IPS DF 4.7 (cell line): ENCODE results near the gene FANCB.

Experiments used
- DNase-seq: peaks from one replicate; pipeline ENCODE4 v3.0.0-alpha.2; 2013; ENCODE audit warnings: low spot score; ENCODE audit errors: extremely low read depth

FANCB gene

DNA sequence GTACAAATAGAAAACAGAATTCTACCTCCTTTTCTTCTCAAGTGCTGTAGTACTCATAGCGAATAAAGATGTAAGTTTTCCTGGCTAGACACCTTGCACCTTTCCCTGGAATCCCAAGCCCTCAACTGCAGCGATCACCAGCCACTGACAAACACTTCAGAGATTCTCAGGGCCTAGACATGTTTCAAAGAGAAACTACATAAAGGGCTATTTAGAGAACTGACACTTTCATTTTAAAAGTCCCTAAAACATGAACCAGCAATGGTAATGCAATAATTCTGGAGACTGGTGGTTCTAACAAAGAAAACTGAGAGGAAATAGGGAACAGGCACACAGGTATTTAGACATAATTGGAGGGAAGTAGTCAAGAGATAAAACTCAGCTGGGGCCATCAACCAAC is 35.7 kb downstream of the FANCB start:
- DNase-seq = no peak

DNA sequence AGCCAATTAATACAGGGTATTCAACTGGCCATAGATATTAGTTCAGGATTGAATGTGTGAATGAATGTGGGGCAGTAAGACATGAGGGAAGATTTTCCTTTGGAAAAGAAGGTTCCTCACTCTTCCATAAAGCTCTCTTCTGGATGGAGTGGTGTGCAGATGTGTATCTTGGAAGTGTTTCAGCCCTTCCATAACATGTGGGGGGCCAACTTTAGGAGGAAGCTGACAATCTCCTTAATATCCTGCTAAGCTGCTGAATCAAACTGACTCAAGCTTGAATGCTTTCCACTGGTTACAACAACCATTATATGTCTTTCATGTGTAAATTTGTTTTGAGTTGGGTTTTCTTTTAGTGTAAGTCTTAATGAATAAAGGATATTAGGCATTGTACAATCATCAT is 40.3 kb downstream of the FANCB start:
- no peak for DNase-seq

GRCh38 chrX:14832151-14832550 is 40.7 kb downstream of the FANCB start:
- no peak for DNase-seq

DNA sequence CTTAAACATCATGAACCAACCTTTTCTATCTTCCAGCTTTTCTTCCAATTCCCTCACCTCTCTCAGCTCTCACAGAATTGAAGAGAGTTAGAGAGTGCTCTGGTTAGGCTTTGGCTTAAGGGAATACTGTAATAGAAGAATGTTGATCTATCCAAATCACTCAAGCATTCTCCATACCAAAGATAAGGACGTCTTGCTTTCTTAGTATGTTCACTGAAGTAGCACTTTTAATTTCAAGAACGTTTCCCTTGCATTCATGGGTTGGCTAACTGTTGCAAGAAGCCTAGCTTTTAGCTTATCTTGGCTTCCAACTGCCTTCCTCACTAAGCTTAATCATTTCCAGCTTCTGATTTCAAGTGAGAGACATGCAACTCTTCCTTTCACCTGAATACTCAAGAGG is 43.2 kb downstream of the FANCB start:
- DNase-seq = no peak

DNA sequence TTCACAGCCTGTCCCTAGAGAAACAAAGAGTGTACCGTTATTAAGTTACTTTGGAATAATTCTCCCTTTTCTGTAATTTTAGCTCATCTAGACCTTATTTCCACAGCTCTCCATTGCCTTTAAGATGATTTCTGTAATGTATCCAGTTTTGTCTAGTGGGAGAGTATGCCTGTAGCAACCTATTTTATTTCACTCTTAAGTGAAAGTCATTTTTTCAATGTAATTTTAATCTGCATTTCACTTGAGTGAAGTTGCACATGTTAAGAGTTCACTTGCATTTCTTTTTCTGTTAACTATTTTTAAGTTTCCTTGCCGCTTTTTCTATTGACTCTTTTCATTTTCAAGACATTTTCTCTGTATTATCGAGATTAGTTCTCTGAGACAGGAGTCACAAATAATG is 46.5 kb downstream of the FANCB start:
- DNase-seq = no peak

DNA sequence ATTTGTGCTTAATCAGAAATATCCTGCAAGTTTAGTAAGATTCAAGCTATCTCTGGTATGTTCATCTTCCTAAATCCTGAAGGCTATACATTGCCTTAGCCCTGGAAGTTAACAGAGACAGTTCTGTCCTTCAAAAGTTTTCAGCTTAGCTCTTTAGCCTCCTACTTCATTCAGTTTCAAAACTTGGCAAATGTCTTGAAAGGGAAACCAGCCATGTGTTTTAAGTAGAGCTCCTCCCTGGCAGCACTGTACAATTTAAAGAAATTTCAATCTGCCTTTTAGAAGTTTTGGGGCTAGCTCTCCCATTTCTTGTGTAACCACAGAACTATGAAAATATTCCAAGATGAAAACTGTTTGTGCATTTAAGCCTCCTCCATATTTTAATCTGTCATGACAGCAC is 47.0 kb downstream of the FANCB start:
- no peak for DNase-seq

DNA sequence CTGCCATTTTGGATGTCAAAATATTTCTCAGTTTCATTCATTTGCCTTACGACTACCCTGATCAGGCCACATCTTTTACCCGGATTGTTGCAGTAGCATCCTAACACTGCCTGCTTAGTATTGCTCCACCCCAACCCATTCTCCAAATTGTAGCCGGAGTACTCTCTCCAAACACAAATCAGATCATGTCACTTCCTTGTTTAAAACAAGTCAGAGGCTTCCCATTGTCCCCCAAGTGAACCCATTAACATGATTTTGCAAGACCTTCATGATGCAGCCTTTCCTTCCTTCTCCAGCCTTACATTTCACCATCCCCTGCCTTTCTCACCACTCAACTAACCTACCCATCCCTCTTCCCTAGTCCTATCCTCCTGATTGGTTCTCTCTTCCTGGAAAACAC is 53.1 kb downstream of the FANCB start:
- no peak for DNase-seq

- no peak for DNase-seq
These were observed 55.3 kb downstream of the FANCB start for GRCh38 chrX:14817571-14817970.

DNA sequence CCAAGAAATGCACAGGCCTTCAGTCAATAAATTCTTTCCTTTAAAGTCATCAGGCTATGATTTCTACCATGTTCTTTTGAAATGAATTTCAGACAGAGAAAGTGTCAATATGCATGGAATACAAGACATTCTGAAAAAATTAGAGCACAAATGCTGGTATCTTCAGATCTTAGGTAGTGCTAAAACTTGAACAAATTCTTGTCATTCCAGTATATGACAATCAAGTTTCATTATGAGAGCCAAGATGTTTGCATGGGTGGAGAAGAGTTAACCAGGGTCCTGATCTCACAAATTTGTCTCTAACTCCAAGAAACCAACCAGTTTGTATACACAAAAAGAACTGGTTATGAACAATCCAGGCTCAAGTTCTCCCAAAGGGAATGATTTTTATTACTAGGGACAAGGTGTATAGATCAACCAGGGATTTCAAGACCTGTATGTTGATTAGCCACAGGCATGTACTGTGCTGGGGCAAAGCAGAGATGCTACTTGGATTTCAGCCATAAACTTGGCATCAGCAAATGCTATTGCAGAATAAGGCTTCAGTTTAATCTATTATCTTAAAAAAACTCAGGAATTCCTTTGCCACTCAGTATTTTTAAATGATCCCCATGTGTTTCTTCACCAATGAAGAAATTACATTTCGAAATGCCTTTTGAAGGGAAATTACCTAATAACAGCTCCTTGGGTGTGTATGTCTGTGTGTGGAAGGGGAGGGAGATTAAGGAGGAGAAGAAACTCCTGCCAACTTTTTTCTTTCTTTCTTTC is 69.7 kb downstream of the FANCB start:
- no peak for DNase-seq

GRCh38 chrX:14801136-14801535 is 71.7 kb downstream of the FANCB start:
- no peak for DNase-seq

DNA sequence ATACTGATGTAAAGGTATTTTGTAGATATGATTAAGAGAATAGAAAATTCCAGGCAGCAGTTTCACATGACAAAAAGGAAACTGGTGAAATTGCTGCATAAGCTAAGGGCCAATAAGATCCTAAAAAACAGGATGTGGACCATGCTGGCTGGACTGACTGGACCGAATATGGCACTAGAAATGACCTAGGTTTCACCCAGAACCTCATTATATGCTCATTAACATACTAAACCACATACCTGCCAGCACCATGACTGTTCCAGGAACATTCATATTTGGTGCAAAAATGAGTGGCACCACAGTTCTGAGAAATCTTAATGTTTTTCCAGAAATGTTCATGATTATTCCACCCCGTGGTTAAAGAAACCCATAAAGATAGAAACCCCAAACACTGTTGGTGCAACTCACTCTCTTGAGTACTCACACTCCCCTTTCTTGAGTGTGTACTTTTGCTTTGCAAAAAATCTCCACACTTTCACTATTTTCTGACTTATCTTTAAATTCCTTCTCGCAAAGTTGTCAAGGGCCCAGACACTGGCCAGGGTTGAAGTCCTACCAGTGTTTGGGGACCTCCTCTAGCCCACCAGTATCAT is 74.0 kb downstream of the FANCB start:
- DNase-seq = no peak
